ENCODE measurements around the gene ONECUT1.

- no peak for TF ChIP-seq RELB (IDR thresholded peaks at IDR 0.05; ENCODE audit: low read depth)
- no peak for TF ChIP-seq RB1 (IDR thresholded peaks at IDR 0.05; ENCODE audit: borderline replicate concordance)
- TF ChIP-seq GABPA (IDR thresholded peaks at IDR 0.05; ENCODE audit: low read depth), result no peak
- TF ChIP-seq TAF1 (IDR thresholded peaks at IDR 0.05; ENCODE audit: borderline replicate concordance, low read depth, low read length), result no peak
Measured at GRCh38 chr15:52759969-52760368, 30.2 kb downstream of the ONECUT1 start.
